GM19372 (cell line): Measurements from ENCODE around the gene OR10H2.
"Not testable (repeated sequence)": the region's sequence is repeated elsewhere in the genome, so short reads cannot be mapped to it uniquely, and the experiment has no call there.

Experiments used
- ATAC-seq: cut with Tn5 transposase; IDR thresholded peaks from one replicate; pipeline ENCODE4 v1.9.1; 2021; ENCODE audit warnings: mild to moderate bottlenecking, low read depth, moderate library complexity; ENCODE audit not compliant: unreplicated experiment

OR10H2 gene

GRCh38 chr19:15759962-15760565 is 32.2 kb downstream of the OR10H2 start:
- no peak for ATAC-seq

- ATAC-seq: no peak
Measured at GRCh38 chr19:15769586-15769985, 41.8 kb downstream of the OR10H2 start.

- ATAC-seq: not testable (repeated sequence)
Measured at GRCh38 chr19:15774159-15774558, 46.3 kb downstream of the OR10H2 start.

GRCh38 chr19:15775249-15775648 is 47.4 kb downstream of the OR10H2 start:
- ATAC-seq: no peak

- no peak for ATAC-seq
Measured at GRCh38 chr19:15776264-15776663, 48.4 kb downstream of the OR10H2 start.

GRCh38 chr19:15776991-15777970 is 49.5 kb downstream of the OR10H2 start:
- ATAC-seq: no peak
